Osteocyte (in vitro differentiated cells): Measurements from ENCODE around the gene NOXO1. TPM values are rescaled to one million over a fixed set of nuclear protein-coding genes. Genes with fewer than 3 reads are reported as not detected.
A peak's percentile ranks its signal among the peaks of the same experiment; 100 is the strongest.

Source experiments
- DNase-seq: peaks from one replicate; pipeline ENCODE4 v3.0.0; 2021; ENCODE audit warnings: mixed read lengths; ENCODE audit not compliant: unreplicated experiment; ENCODE audit errors: extremely low spot score
- H3K27ac Mint-ChIP-seq: one replicate; pipeline ENCODE4 v1.8.0; 2021; ENCODE audit warnings: mild to moderate bottlenecking, mixed read lengths; ENCODE audit not compliant: unreplicated experiment
- H3K27me3 Mint-ChIP-seq: one replicate; pipeline ENCODE4 v1.8.0; 2021; ENCODE audit warnings: mixed read lengths; ENCODE audit not compliant: unreplicated experiment
- H3K36me3 Mint-ChIP-seq: one replicate; pipeline ENCODE4 v1.8.0; 2021; ENCODE audit warnings: mixed read lengths; ENCODE audit not compliant: unreplicated experiment
- H3K4me1 Mint-ChIP-seq: one replicate; pipeline ENCODE4 v1.8.0; 2021; ENCODE audit warnings: mixed read lengths; ENCODE audit not compliant: unreplicated experiment
- H3K4me3 Mint-ChIP-seq: one replicate; pipeline ENCODE4 v1.8.0; 2021; ENCODE audit warnings: mild to moderate bottlenecking, moderate library complexity, mixed read lengths; ENCODE audit not compliant: unreplicated experiment
- H3K9me3 Mint-ChIP-seq: one replicate; pipeline ENCODE4 v1.8.0; 2021; ENCODE audit warnings: mixed read lengths; ENCODE audit not compliant: unreplicated experiment
- CTCF ChIP-seq: fragments of 200-600 bp; sonication (generic); IDR thresholded peaks from 2 replicates; pipeline ENCODE4 v1.5.0; 2021; ENCODE audit warnings: antibody characterized with exemption, mild to moderate bottlenecking, moderate library complexity
- total RNA-seq: library from RNA; stranded (reverse); gene quantifications from 2 replicates; pipeline ENCODE4 v1.2.1, GENCODE V29; 2021

The NOXO1 gene
- total RNA-seq, 1 donor from 2014 or later, result 0.54 TPM

- Mint-ChIP-seq H3K27ac (peak overlapping the region; percentile 73), H3K4me1 (peaks cover 42% of the 10 kb centered on the region), H3K9me3 (no peaks in the 10 kb centered on the region), H3K36me3 (peaks cover 3% of the 10 kb centered on the region), H3K27me3 (no peaks in the 10 kb centered on the region), H3K4me3 (peak overlapping the region; percentile 75)
- DNase-seq, result no peak
- no peak for TF ChIP-seq CTCF
These were observed 26.0 kb upstream of the NOXO1 start for GRCh38 chr16:2007081-2007836.

GRCh38 chr16:2006317-2006716, 25.0 kb upstream of the NOXO1 start:
- peaks cover 42% of the 10 kb centered on the region for H3K4me1 Mint-ChIP-seq
- TF ChIP-seq CTCF, result no peak
- H3K9me3 Mint-ChIP-seq, result no peaks in the 10 kb centered on the region
- peaks cover 5% of the 10 kb centered on the region for H3K36me3 Mint-ChIP-seq
- peak overlapping the region; percentile 6 for H3K4me3 Mint-ChIP-seq
- H3K27ac Mint-ChIP-seq, result peak overlapping the region; percentile 54
- H3K27me3 Mint-ChIP-seq, result no peaks in the 10 kb centered on the region
- DNase-seq, result no peak

GRCh38 chr16:2005646-2006045, 24.4 kb upstream of the NOXO1 start:
- H3K27me3 Mint-ChIP-seq, result no peaks in the 10 kb centered on the region

GRCh38 chr16:2004795-2005517, 23.7 kb upstream of the NOXO1 start:
- peaks cover 36% of the 10 kb centered on the region for H3K4me1 Mint-ChIP-seq
- no peak overlapping the region for H3K4me3 Mint-ChIP-seq
- no peak for TF ChIP-seq CTCF
- no peaks in the 10 kb centered on the region for H3K9me3 Mint-ChIP-seq
- H3K36me3 Mint-ChIP-seq, result peaks cover 9% of the 10 kb centered on the region
- no peaks in the 10 kb centered on the region for H3K27me3 Mint-ChIP-seq
- DNase-seq, result no peak
- peak overlapping the region; percentile 31 for H3K27ac Mint-ChIP-seq

More at GRCh38 chr16:2005646-2006045, 24.4 kb upstream of the NOXO1 start:
- Mint-ChIP-seq H3K9me3 (no peaks in the 10 kb centered on the region), H3K4me1 (peaks cover 42% of the 10 kb centered on the region), H3K4me3 (no peak overlapping the region), H3K27ac (no peak overlapping the region), H3K36me3 (peaks cover 9% of the 10 kb centered on the region)
- TF ChIP-seq CTCF, result no peak
- DNase-seq, result no peak
